ENCODE measurements around the gene PRR12.

PRR12 gene

GRCh38 chr19:49579193-49579592 is 11.8 kb upstream of the PRR12 start:
- TF ChIP-seq CTCF (IDR thresholded peaks at IDR 0.05; ENCODE audit: low read depth, low read length) = no peak
- Histone ChIP-seq H3K4me3 (ENCODE audit: low read depth, low read length) (peak overlapping the region; percentile 78), H3K4me1 (no peaks in the 10 kb centered on the region), H3K9me3 (no peaks in the 10 kb centered on the region), H3K36me3 (peaks cover 18% of the 10 kb centered on the region), H3K27me3 (no peaks in the 10 kb centered on the region)
- no peak for DNase-seq

GRCh38 chr19:49579947-49580263 is 11.1 kb upstream of the PRR12 start:
- Histone ChIP-seq H3K36me3 (peaks cover 14% of the 10 kb centered on the region), H3K4me3 (ENCODE audit: low read depth, low read length) (peak overlapping the region; percentile 78), H3K4me1 (no peaks in the 10 kb centered on the region), H3K9me3 (no peaks in the 10 kb centered on the region), H3K27me3 (no peaks in the 10 kb centered on the region)
- DNase-seq = no peak
- no peak for TF ChIP-seq CTCF (IDR thresholded peaks at IDR 0.05; ENCODE audit: low read depth, low read length)

GRCh38 chr19:49580264-49581006 is 10.5 kb upstream of the PRR12 start, which contains the start of gene NOSIP:
TSS of gene NOSIP (minus strand) at chr19:49580556. CDS start at chr19:49560691, 19,865 bp downstream.
- TF ChIP-seq CTCF (IDR thresholded peaks at IDR 0.05; ENCODE audit: low read depth, low read length) = no peak

GRCh38 chr19:49581007-49581508 is 9.9 kb upstream of the PRR12 start, which contains the start of gene PRRG2:
TSS of gene PRRG2 (plus strand) at chr19:49581316. CDS start at chr19:49583220, 1,904 bp downstream.
- no peaks in the 10 kb centered on the region for H3K9me3 ChIP-seq
- peak within 1 kb of the TSS; percentile 78 for H3K4me3 ChIP-seq (ENCODE audit: low read depth, low read length)
- no peaks in the 10 kb centered on the region for H3K27me3 ChIP-seq
- H3K4me1 ChIP-seq = peaks cover 5% of the 10 kb centered on the region; the same call in 1 of the 2 replicates
- TF ChIP-seq CTCF (IDR thresholded peaks at IDR 0.05; ENCODE audit: low read depth, low read length) = no peak
- no peak for DNase-seq
- peaks cover 5% of the 10 kb centered on the region; the same call in 1 of the 2 replicates for H3K36me3 ChIP-seq

More at GRCh38 chr19:49580264-49581006, 10.5 kb upstream of the PRR12 start, which contains the start of gene NOSIP:
- peak; percentile 97 for DNase-seq
- Histone ChIP-seq H3K36me3 (peaks cover 9% of the 10 kb centered on the region; the same call in 1 of the 2 replicates), H3K4me1 (peaks cover 5% of the 10 kb centered on the region; the same call in 1 of the 2 replicates), H3K9me3 (no peaks in the 10 kb centered on the region), H3K4me3 (ENCODE audit: low read depth, low read length) (peak within 1 kb of the TSS; percentile 78), H3K27me3 (no peaks in the 10 kb centered on the region)

GRCh38 chr19:49583239-49583638 is 7.7 kb upstream of the PRR12 start:
- no peak for TF ChIP-seq CTCF (IDR thresholded peaks at IDR 0.05; ENCODE audit: low read depth, low read length)
- Histone ChIP-seq H3K27me3 (no peaks in the 10 kb centered on the region), H3K36me3 (no peaks in the 10 kb centered on the region), H3K9me3 (no peaks in the 10 kb centered on the region), H3K4me1 (peaks cover 5% of the 10 kb centered on the region; the same call in 1 of the 2 replicates), H3K4me3 (ENCODE audit: low read depth, low read length) (no peak overlapping the region)
- DNase-seq = no peak

- Histone ChIP-seq H3K9me3 (no peaks in the 10 kb centered on the region), H3K27me3 (no peaks in the 10 kb centered on the region), H3K4me3 (ENCODE audit: low read depth, low read length) (no peak overlapping the region), H3K36me3 (no peaks in the 10 kb centered on the region), H3K4me1 (peaks cover 5% of the 10 kb centered on the region; the same call in 1 of the 2 replicates)
- TF ChIP-seq CTCF (IDR thresholded peaks at IDR 0.05; ENCODE audit: low read depth, low read length) = no peak
- DNase-seq = peak; percentile 60
Measured at GRCh38 chr19:49585023-49585422, 6.0 kb upstream of the PRR12 start.
